GM19395 (cell line): ENCODE results near the gene TPO.

ENCODE experiments used
- ATAC-seq: cut with Tn5 transposase; IDR thresholded peaks from one replicate; pipeline ENCODE4 v1.9.1; 2021; ENCODE audit warnings: mild to moderate bottlenecking, moderate library complexity; ENCODE audit not compliant: unreplicated experiment

Gene TPO

DNA sequence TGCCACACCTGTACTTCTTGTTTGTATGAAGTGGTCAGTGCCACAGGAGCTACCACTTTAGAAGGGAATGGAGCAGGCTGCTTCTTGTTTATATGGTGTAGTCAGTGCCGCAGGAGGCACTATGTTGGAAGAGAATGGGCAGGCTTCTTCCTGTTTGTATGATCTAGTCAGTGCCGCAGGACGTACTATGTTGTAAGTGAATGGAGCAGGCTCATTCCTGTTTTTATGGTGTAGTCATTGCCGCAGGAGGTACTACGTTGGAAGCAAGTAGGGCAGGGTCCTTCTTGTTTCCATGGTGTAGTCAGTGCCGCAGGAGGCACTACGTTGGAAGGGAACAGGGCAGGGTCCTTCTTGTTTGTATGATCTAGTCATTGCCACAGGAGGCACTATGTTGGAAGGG, 27.3 kb downstream of the TPO start:
- ATAC-seq: no peak

GRCh38 chr2:1446301-1446700, 33.0 kb downstream of the TPO start:
- no peak for ATAC-seq

DNA sequence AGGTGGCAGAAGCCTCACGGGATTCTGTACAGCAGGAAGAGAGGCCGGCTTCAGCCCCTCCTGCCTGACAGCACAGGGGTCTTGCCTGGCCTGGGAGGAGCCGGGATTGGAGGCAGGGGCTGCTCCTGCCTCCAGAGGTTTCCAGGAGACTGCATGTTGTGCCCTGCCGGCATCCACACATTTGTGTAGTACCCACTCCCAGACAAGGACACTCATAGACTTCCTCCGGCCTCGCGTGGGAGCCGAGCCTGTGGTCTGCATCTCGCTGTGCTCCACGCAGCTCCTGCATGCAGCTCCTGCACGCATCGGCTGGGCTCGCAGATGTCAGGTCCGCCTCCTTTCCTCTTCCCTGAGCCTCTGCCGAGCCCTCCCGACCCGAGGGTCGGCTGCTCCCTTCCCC, 34.7 kb downstream of the TPO start:
- no peak for ATAC-seq

GRCh38 chr2:1450915-1451314, 37.7 kb downstream of the TPO start:
- no peak for ATAC-seq

DNA sequence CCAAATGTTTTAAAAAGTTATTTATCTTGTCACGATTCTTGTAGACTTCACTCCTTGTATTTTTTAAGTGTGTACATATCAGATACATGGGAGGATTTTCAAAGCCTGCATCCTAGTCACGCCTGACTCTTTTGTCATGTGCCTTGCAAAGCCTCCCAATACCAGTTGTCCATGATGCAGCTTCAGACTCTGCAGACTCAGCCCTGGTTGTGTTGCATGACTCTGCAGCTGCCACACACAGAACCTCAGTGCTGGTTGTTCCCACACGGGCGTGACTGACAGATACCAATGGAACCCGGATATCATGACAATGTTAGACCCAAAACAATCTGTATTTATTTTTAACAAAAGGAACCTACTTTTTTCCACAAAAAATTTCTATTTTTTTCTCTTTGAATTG, 38.2 kb downstream of the TPO start:
- ATAC-seq: no peak

- no peak for ATAC-seq
Observed at GRCh38 chr2:1453561-1453960, 40.3 kb downstream of the TPO start.

DNA sequence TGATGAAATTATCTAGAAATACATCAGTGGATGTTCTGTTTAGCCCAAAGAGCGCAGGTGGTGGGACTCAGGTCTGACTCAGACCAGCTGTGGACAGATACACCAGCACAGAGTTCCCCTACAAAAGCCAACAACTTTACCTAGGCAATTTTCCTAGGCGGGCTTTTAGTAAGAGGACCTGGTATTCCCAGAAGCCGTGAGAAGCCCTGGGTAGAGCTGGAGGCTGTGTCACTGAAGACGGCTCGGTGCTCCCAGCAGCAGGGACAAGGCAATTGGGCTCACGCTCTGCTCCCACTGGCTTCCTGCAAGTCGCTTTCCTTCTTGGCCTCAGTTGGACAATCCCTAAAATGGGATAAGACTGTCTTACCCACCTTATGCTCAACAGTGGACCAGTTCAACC, 41.1 kb downstream of the TPO start:
- ATAC-seq: no peak

DNA sequence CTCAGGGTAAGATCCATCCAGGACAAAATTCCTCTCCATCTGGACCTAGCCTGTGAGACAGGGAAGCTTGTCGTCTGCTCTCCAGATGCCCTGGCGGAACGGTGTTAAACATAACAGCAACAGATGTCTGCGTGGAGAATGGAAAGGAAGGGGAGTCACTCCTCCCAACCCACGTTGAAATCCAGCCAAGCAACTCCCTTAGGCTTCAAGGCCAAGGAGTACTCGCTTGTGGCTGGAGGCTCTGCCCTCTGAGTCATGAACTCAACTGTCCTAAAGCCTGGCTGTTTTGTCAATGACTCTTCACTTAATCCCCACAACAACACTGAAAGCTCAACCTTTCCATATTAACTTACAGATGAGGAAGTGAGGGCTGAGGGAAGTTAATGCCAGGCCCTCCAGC, 42.2 kb downstream of the TPO start:
- ATAC-seq: no peak

GRCh38 chr2:1458432-1458831, 45.2 kb downstream of the TPO start:
- ATAC-seq: no peak

DNA sequence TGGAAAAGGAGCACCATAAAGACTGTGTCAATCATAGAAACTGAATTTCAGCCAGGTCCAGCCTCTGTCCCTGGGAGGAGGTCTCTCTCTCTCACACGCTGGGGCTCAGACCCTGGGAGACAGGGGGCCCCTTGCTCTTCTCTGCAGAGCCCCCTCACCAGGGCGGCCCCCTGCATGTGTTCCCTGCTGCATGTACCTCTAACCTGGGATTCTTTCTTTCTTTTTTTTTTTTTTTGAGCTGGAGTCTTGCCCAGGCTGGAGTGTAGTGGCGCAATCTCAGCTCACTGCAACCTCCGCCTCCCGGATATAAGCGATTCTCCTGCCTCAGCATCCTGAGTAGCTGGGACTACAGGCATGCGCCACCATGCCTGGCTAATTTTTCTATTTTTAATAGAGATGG, 46.5 kb downstream of the TPO start:
- ATAC-seq: no peak

GRCh38 chr2:1460851-1461418, 47.7 kb downstream of the TPO start:
- ATAC-seq: no peak

DNA sequence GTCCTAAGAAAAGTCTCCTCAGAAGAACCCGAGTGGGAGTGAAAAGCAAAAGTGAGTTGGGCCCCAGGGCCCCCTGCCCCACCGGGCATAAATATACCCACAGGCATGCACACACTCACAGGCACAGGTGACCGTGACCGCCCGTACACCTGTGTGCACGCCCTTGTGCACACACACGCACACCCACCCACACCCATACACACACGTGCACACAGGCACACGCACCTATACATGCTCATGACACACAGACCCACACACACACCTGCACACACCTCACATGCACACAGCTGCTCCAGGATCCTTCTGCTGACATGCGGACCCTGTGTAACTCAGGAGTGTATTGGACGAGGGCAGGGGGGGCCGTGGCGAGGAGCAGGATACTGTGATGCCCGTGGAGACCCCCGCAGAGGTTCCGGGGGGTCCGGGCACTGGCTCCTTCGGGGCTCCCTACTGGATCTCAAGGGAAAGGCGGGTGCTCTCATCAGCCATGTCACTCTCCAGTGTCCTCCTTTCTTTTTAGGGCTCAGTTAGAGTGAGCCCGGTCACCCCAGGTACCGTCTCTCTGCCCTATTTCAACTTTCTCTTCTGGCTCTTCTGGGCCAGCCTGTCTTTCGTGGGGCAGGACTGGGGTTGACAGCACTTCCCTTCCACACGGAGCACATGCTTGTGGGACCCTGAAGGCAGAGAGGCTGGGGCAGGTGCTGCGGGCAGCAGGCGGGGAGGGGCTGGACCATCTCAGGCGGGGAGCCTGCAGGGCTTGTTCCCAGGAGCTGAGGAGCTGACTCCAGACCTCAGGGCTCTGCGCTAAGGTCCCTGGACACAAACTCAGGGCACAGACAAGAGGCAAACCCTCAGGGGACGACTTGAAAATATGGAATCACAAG, 48.5 kb downstream of the TPO start:
- ATAC-seq: no peak

GRCh38 chr2:1462994-1463393, 49.7 kb downstream of the TPO start:
- no peak for ATAC-seq

- ATAC-seq: no peak
Observed at GRCh38 chr2:1472350-1472749, 59.1 kb downstream of the TPO start.

- ATAC-seq: no peak
Observed at GRCh38 chr2:1476617-1477195, 63.4 kb downstream of the TPO start.

DNA sequence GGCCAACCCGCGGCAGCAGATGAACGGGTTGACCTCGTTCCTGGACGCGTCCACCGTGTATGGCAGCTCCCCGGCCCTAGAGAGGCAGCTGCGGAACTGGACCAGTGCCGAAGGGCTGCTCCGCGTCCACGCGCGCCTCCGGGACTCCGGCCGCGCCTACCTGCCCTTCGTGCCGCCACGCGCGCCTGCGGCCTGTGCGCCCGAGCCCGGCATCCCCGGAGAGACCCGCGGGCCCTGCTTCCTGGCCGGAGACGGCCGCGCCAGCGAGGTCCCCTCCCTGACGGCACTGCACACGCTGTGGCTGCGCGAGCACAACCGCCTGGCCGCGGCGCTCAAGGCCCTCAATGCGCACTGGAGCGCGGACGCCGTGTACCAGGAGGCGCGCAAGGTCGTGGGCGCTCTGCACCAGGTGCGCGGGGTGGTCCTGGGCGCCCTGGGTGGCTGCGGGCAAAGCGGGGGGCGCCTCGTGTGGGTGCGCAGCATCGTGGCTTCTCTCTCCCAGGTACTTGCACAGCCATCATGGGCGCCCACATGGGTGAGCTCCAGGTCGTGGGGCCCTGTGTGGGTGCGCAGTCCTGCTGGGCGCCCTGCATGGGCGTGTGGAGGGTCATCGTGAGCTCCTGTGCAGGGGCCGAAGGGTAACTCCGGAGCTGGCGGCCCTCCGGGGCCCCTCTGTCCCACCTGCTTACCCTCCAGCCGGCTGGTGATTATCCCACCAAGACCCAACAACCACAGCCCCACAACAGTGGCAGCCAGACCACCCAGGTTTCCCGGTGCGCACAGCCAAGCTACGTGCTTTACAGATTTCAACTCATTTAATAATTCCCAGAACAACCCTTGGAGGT, 64.2 kb downstream of the TPO start:
- no peak for ATAC-seq

GRCh38 chr2:1478311-1479305, 65.3 kb downstream of the TPO start:
- ATAC-seq: no peak

DNA sequence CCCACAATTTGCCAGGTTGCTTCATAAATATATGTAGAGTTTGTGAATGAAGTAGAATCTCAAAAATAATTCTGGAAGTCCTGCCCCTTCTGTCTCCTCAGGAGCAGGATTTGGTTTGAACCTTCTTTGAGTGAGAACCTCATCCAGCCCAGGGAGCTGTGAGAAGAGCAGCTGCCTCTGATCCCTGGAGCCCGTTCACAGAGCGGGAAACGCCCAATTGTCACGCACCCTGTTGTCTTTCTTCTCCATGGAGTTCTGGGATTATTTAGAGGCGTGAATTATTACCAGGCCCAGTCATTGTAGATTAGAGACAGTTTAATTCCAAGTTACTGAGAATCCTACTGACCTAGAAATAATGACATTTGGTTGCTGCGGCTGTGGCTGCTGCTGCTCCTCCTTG, 66.1 kb downstream of the TPO start:
- no peak for ATAC-seq

DNA sequence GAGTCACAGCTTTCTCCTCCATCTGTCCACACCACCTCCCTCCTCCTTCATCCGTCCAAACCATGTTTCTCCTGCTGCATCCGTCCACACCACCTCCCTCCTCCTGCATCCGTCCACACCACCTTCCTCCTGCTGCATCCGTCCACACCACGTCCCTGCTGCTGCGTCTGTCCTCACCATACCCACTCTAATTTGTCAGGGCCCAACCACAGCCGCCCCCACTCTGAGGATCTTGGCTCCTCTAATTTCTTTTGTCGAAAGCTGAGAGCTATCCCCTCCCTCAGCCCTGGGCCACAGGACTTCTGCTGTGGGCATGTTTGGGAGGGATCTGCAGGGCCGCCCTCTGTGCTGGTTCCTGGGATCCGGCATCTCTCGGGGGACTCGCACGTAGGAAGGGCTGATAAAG, 67.4 kb downstream of the TPO start:
- ATAC-seq: no peak
